Nephron (organoid): ENCODE measurements around the gene CAMTA1.

Experiments
- H3K27ac Mint-ChIP-seq, 3 experiments: 2 replicates each; pipeline ENCODE4 v1.8.0; 2020; ENCODE audit warnings: mixed read lengths in 3 of 3, mild to moderate bottlenecking in 2 of 3, moderate library complexity in 1 of 3
- H3K27me3 Mint-ChIP-seq: 2 replicates; pipeline ENCODE4 v1.8.0; 2021; ENCODE audit warnings: low read depth, mild to moderate bottlenecking, moderate library complexity, mixed read lengths
- H3K36me3 Mint-ChIP-seq: 2 replicates; pipeline ENCODE4 v1.8.0; 2020; ENCODE audit warnings: low read depth, mixed read lengths
- H3K4me1 Mint-ChIP-seq: 2 replicates; pipeline ENCODE4 v1.8.0; 2020; ENCODE audit warnings: mixed read lengths
- H3K4me3 Mint-ChIP-seq, 3 experiments: 2 replicates each; pipeline ENCODE4 v1.8.0; 2020; ENCODE audit warnings: mild to moderate bottlenecking in 3 of 3, mixed read lengths in 3 of 3, moderate library complexity in 2 of 3
- H3K9me3 Mint-ChIP-seq: 2 replicates; pipeline ENCODE4 v1.8.0; 2020; ENCODE audit warnings: mixed read lengths
- CTCF ChIP-seq, 3 experiments: fragments of 200-600 bp; sonication (generic); IDR thresholded peaks; one replicate each; pipeline ENCODE4 v1.5.0; 2021; ENCODE audit warnings: antibody characterized with exemption in 3 of 3; ENCODE audit not compliant: unreplicated experiment in 3 of 3

Gene CAMTA1

GRCh38 chr1:6996866-6997265 lies 211.6 kb downstream of the CAMTA1 start:
- Mint-ChIP-seq H3K9me3 (peaks cover 14% of the 10 kb centered on the region), H3K36me3 (no peaks in the 10 kb centered on the region), H3K27me3 (peaks cover 20% of the 10 kb centered on the region), H3K4me3 (no peak overlapping the region), H3K27ac (no peak overlapping the region), H3K4me1 (no peaks in the 10 kb centered on the region)
- no peak for TF ChIP-seq CTCF (IDR thresholded peaks at IDR 0.05; ENCODE audit: unreplicated experiment in 3 of 3)

- TF ChIP-seq CTCF (IDR thresholded peaks at IDR 0.05; ENCODE audit: unreplicated experiment in 3 of 3), result no peak
- Mint-ChIP-seq H3K27ac (no peak overlapping the region), H3K36me3 (no peaks in the 10 kb centered on the region), H3K9me3 (peaks cover 6% of the 10 kb centered on the region), H3K4me3 (no peak overlapping the region), H3K4me1 (no peaks in the 10 kb centered on the region), H3K27me3 (peaks cover 20% of the 10 kb centered on the region)
Measured at GRCh38 chr1:6998267-6998666, 213.0 kb downstream of the CAMTA1 start.

DNA sequence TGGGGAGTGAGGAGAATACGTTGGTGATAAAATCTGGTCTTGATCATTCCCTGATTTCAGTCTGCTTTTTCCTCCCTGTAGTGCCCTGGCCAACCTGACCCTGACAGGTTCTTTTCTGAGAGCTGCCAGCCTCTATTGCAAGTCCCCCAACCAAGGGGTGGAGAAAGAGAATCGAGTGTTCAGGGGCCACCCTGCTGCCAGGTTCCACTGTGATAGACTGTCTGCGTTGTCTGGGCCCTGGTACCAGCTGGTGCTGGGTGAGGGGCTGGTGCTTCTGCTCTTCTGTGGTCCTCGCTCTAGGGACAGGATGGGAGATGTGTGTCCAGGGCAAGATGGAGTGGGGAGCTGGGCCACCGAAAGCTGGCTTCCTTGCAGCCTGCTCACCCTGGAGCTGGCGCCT lies 214.6 kb downstream of the CAMTA1 start:
- H3K4me3 Mint-ChIP-seq, result no peak overlapping the region
- no peaks in the 10 kb centered on the region for H3K4me1 Mint-ChIP-seq
- no peaks in the 10 kb centered on the region for H3K36me3 Mint-ChIP-seq
- no peak overlapping the region for H3K27ac Mint-ChIP-seq
- H3K27me3 Mint-ChIP-seq, result peaks cover 20% of the 10 kb centered on the region
- no peak for TF ChIP-seq CTCF (IDR thresholded peaks at IDR 0.05; ENCODE audit: unreplicated experiment in 3 of 3)
- H3K9me3 Mint-ChIP-seq, result no peaks in the 10 kb centered on the region

DNA sequence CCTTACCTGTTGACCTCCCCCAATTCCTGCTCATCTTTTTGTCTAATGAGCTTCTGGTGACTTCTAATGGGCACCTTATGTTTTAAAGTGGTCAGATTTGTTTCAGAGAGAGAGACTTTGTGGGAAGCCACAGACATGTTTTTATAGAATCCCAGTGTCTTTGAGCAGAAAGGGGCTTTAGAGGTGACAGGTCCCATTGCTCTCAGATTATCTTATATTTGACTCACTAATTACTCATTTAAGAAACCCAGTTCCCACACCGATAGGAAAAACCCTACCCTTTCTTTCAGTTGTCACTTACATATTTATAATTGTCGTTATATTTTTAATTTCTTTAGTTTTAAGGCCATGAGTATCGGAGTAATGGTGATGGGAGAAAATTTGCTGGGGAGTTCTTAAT lies 215.5 kb downstream of the CAMTA1 start:
- Mint-ChIP-seq H3K27ac (no peak overlapping the region), H3K36me3 (no peaks in the 10 kb centered on the region), H3K9me3 (no peaks in the 10 kb centered on the region), H3K27me3 (peaks cover 22% of the 10 kb centered on the region), H3K4me3 (no peak overlapping the region), H3K4me1 (no peaks in the 10 kb centered on the region)
- TF ChIP-seq CTCF (IDR thresholded peaks at IDR 0.05; ENCODE audit: unreplicated experiment in 3 of 3), result no peak

- Mint-ChIP-seq H3K27ac (no peak overlapping the region), H3K4me3 (no peak overlapping the region), H3K9me3 (no peaks in the 10 kb centered on the region), H3K36me3 (no peaks in the 10 kb centered on the region), H3K27me3 (peaks cover 19% of the 10 kb centered on the region), H3K4me1 (no peaks in the 10 kb centered on the region)
- no peak for TF ChIP-seq CTCF (IDR thresholded peaks at IDR 0.05; ENCODE audit: unreplicated experiment in 3 of 3)
Measured at GRCh38 chr1:7002728-7003127, 217.5 kb downstream of the CAMTA1 start.

GRCh38 chr1:7003676-7004075 lies 218.4 kb downstream of the CAMTA1 start:
- Mint-ChIP-seq H3K9me3 (no peaks in the 10 kb centered on the region), H3K4me3 (no peak overlapping the region), H3K27ac (no peak overlapping the region), H3K36me3 (no peaks in the 10 kb centered on the region), H3K27me3 (peaks cover 16% of the 10 kb centered on the region), H3K4me1 (no peaks in the 10 kb centered on the region)
- no peak for TF ChIP-seq CTCF (IDR thresholded peaks at IDR 0.05; ENCODE audit: unreplicated experiment in 3 of 3)
